MM.1S (cell line): ENCODE results near the gene KRT81.

Source experiments
- DNase-seq: peaks from one replicate; pipeline ENCODE4 v3.0.0-alpha.2; 2015
- H2AFZ ChIP-seq: fragments of 300-600 bp; sonication (generic); 2 replicates; pipeline ENCODE4 v1.6.0; 2016; ENCODE audit warnings: antibody characterized with exemption, low read length
- H3F3A ChIP-seq: fragments of 300-600 bp; sonication (generic); 2 replicates; pipeline ENCODE4 v1.6.1; 2016; ENCODE audit warnings: mild to moderate bottlenecking, antibody characterized with exemption, low read length, moderate library complexity, mixed read lengths; ENCODE audit not compliant: insufficient read depth
- H3K27ac ChIP-seq: fragments of 300-600 bp; sonication (generic); 2 replicates; pipeline ENCODE4 v1.5.1; 2016; ENCODE audit warnings: mild to moderate bottlenecking, low read length
- H3K27me3 ChIP-seq: fragments of 300-600 bp; sonication (generic); replicated peaks from 2 replicates; pipeline ENCODE4 v1.6.0; 2016; ENCODE audit warnings: low read length; ENCODE audit not compliant: insufficient read depth
- H3K36me3 ChIP-seq: fragments of 300-600 bp; sonication (generic); replicated peaks from 2 replicates; pipeline ENCODE4 v1.6.1; 2016; ENCODE audit warnings: mild to moderate bottlenecking, low read length, mixed read lengths; ENCODE audit not compliant: insufficient read depth
- H3K4me1 ChIP-seq: fragments of 300-600 bp; sonication (generic); 2 replicates; pipeline ENCODE4 v1.6.1; 2016; ENCODE audit warnings: low read length, mixed read lengths
- H3K4me2 ChIP-seq: fragments of 300-600 bp; sonication (generic); 2 replicates; pipeline ENCODE4 v1.6.0; 2016; ENCODE audit warnings: low read depth, low read length
- H3K4me3 ChIP-seq: fragments of 300-600 bp; sonication (generic); 2 replicates; pipeline ENCODE4 v1.5.1; 2016; ENCODE audit warnings: low read length, mixed read lengths
- H3K79me2 ChIP-seq: fragments of 300-600 bp; sonication (generic); 2 replicates; pipeline ENCODE4 v1.6.1; 2016; ENCODE audit warnings: mixed run types, low read length, mixed read lengths
- H3K9ac ChIP-seq: fragments of 300-600 bp; sonication (generic); 2 replicates; pipeline ENCODE4 v1.6.1; 2016; ENCODE audit warnings: low read length, mixed read lengths
- H3K9me2 ChIP-seq: fragments of 300-600 bp; sonication (generic); replicated peaks from 2 replicates; pipeline ENCODE4 v1.6.1; 2016; ENCODE audit warnings: mild to moderate bottlenecking, low read length, mixed read lengths; ENCODE audit not compliant: insufficient read depth
- H3K9me3 ChIP-seq: fragments of 300-600 bp; sonication (generic); replicated peaks from 2 replicates; pipeline ENCODE4 v1.6.1; 2016; ENCODE audit warnings: mild to moderate bottlenecking, low read length, mixed read lengths; ENCODE audit not compliant: insufficient read depth
- H4K20me1 ChIP-seq: fragments of 300-600 bp; sonication (generic); 2 replicates; pipeline ENCODE4 v1.6.1; 2016; ENCODE audit warnings: mild to moderate bottlenecking, low read length, moderate library complexity, mixed read lengths; ENCODE audit not compliant: insufficient read depth
- EZH2 ChIP-seq: fragments of 300-600 bp; sonication (generic); optimal IDR thresholded peaks from 2 replicates; pipeline ENCODE3; 2017; ENCODE audit warnings: low read depth, mild to moderate bottlenecking, antibody characterized with exemption, low read length, mixed read lengths
- EZH2phosphoT487 ChIP-seq: fragments of 300-600 bp; sonication (generic); IDR thresholded peaks from 2 replicates; pipeline ENCODE4 v1.6.1; 2018; ENCODE audit warnings: antibody characterized with exemption, low read length
- TF ChIP-seq, protein P1 (sequence below): fragments of 300-600 bp; sonication (generic); IDR thresholded peaks from 2 replicates; pipeline ENCODE4 v1.5.1; 2016; ENCODE audit warnings: antibody characterized with exemption, low read length, mixed read lengths

The KRT81 gene

DNA sequence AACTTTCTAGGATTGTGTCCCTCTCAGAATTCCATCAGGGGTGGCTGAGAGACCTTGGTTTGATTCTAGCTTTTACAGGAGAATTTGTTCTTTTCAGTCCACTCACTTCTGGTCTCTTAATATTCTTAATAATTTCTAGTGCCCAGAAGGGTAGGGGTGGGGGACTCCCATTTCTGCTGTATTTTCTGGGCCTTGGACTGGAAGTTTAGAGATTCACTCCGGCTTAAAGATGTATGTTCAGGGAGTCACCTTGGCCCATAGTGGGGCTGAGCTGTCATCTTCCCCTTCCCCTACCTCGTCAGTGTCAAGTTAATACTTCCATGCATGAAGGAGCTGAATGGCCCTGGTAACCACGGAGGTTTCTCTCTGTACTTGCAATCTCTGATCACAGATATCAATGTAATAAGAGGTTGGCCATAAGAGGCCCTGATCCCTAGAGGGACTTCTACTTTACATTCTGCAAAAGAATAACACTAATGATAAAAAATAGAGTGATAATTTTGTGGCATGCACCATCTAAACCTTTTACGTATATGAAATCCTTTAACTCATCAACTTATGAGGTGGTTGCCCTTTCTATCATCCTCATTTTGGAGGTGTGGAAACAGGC, 6.7 kb downstream of the KRT81 start:
- Histone ChIP-seq H3K27me3 (peaks cover 15% of the 10 kb centered on the region; the same call in 1 of the 2 replicates), H3K9ac (no peak overlapping the region)

DNA sequence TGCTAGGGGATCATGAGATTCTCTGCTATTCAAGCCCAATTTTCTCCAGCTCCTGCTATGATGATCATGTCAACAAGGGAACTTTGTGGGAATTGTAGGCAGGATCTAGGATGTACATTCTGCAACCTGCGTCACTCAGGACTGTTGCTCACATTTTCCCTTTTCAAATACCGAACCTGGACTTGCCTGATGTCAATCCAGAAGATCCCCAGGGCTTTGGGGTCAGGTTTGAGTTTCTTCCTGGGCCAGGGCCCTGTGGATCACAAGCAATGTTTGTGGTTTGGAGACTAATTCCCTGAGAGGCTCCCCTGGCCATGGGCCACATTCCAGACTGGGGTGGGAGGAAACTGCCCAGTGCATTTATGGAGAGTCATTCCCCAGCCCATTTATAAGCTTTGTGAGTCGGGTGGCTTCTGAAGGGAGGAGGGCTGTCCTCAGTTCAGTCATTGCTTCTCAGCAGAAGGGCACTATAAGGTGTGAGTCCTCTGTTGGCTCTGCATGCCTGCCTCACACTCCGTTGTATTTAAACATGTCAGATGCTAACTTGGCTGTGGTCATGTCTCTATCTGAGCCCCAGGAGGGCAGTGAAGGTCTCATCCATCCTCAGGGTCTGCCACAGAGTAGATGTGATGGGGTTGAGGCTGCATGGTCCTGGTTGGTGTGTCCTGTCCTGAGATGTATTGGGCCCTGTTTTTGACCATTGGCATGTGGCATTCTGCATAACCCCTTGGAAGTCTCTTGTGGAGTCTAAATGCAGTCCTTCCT, 10.4 kb downstream of the KRT81 start:
- no peak for DNase-seq
- TF ChIP-seq EZH2 (no peak), EZH2phosphoT487 (no peak)
- TF ChIP-seq, protein P1, sequence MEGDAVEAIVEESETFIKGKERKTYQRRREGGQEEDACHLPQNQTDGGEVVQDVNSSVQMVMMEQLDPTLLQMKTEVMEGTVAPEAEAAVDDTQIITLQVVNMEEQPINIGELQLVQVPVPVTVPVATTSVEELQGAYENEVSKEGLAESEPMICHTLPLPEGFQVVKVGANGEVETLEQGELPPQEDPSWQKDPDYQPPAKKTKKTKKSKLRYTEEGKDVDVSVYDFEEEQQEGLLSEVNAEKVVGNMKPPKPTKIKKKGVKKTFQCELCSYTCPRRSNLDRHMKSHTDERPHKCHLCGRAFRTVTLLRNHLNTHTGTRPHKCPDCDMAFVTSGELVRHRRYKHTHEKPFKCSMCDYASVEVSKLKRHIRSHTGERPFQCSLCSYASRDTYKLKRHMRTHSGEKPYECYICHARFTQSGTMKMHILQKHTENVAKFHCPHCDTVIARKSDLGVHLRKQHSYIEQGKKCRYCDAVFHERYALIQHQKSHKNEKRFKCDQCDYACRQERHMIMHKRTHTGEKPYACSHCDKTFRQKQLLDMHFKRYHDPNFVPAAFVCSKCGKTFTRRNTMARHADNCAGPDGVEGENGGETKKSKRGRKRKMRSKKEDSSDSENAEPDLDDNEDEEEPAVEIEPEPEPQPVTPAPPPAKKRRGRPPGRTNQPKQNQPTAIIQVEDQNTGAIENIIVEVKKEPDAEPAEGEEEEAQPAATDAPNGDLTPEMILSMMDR = no peak
- no peak overlapping the region for H3K27ac ChIP-seq
- no peaks in the 10 kb centered on the region for H3K36me3 ChIP-seq
- no peaks in the 10 kb centered on the region for H3K4me1 ChIP-seq
- no peaks in the 10 kb centered on the region for H3K9me3 ChIP-seq
- H3K4me2 ChIP-seq = no peak overlapping the region
- peaks cover 20% of the 10 kb centered on the region; the same call in 1 of the 2 replicates for H3K27me3 ChIP-seq
- no peaks in the 10 kb centered on the region for H3K9me2 ChIP-seq
- H2AFZ ChIP-seq = no peak overlapping the region
- no peak overlapping the region for H3K9ac ChIP-seq
- no peaks in the 10 kb centered on the region for H3F3A ChIP-seq
- H4K20me1 ChIP-seq = no peaks in the 10 kb centered on the region
- no peaks in the 10 kb centered on the region for H3K79me2 ChIP-seq
- H3K4me3 ChIP-seq = no peak overlapping the region

More for the DNA sequence above, 6.7 kb downstream of the KRT81 start:
- no peak for DNase-seq
- H3K4me3 ChIP-seq = no peak overlapping the region
- TF ChIP-seq, protein P1 = no peak
- TF ChIP-seq EZH2phosphoT487 (no peak), EZH2 (no peak)
- H4K20me1 ChIP-seq = no peaks in the 10 kb centered on the region
- no peak overlapping the region for H2AFZ ChIP-seq
- H3K27ac ChIP-seq = no peak overlapping the region
- no peaks in the 10 kb centered on the region for H3K9me3 ChIP-seq
- no peak overlapping the region for H3K4me2 ChIP-seq
- no peaks in the 10 kb centered on the region for H3K36me3 ChIP-seq
- no peaks in the 10 kb centered on the region for H3K9me2 ChIP-seq
- H3K79me2 ChIP-seq = no peaks in the 10 kb centered on the region
- no peaks in the 10 kb centered on the region for H3K4me1 ChIP-seq
- H3F3A ChIP-seq = no peaks in the 10 kb centered on the region

DNA sequence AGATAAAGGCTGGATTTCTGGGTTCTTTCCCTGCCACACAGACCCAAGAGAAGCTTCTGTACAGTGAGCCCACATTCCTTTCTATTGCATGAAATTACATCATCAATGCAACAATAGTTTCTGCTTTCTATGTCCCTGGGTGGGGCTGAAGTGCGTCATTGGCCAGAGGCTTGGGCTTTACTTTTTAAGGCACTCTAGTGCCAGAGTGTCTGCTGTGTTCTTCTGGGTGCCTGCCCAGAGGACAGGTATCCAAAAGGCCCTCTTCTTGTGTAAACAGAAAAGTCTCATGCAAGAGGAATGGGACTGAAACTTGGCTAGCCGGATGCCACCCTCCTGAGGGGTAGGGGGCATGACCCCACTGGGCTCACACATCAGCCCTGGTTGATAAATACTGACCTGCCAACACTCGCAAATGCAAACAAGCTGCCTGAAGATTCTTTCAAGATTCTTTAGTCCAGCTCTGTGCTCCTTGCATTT, 11.0 kb downstream of the KRT81 start:
- no peaks in the 10 kb centered on the region for H3F3A ChIP-seq
- H3K9me2 ChIP-seq = no peaks in the 10 kb centered on the region
- no peaks in the 10 kb centered on the region for H3K4me1 ChIP-seq
- peaks cover 20% of the 10 kb centered on the region; the same call in 1 of the 2 replicates for H3K27me3 ChIP-seq
- H2AFZ ChIP-seq = no peak overlapping the region
- no peaks in the 10 kb centered on the region for H3K36me3 ChIP-seq
- TF ChIP-seq, protein P1 = no peak
- TF ChIP-seq EZH2 = no peak
- no peak for TF ChIP-seq EZH2phosphoT487
- no peaks in the 10 kb centered on the region for H3K79me2 ChIP-seq
- H3K4me3 ChIP-seq = no peak overlapping the region
- H3K9me3 ChIP-seq = no peaks in the 10 kb centered on the region
- no peak overlapping the region for H3K27ac ChIP-seq
- no peak overlapping the region for H3K4me2 ChIP-seq
- no peaks in the 10 kb centered on the region for H4K20me1 ChIP-seq
- DNase-seq = no peak
- H3K9ac ChIP-seq = no peak overlapping the region
